ENCODE data around the gene DLX6. TPM values are rescaled to one million over a fixed set of nuclear protein-coding genes. Genes with fewer than 3 reads are reported as not detected.

Gene DLX6
- total RNA-seq, 1 donor from 2014 or later, result not detected

DNA sequence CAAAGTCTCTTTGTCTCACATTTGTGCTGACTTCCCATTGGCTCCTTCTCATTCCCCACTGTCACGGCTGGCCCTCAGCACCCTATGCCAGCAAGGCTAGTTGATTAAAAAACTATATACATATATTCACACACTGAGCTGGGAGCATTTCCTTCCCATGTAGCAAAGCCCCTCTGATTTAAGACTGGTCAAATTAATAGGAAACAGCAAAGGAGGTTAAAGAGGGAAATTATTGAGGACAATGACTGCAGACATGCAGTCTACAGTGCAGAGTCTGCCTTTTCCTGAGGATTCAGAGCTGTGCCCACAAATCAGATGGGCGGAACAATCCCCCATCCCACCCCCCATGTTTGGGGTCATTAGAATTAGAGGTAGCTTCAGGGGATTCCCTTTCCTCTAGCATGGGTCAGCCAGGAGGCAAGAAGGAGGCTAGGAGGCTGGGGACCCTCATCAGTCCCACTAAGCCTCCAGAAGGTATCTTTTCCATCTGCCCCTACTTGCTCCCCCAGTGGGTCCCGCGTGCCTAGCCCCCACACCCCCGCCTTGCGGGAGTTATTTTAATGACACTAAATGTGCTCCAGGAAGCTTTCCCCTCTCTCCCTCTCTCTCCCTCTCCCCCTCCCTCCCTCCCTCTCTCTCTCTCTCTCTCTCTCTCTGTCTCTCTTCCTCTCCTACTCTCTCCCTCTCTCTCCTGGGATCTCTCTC, 9.8 kb upstream of the DLX6 start:
- no peak for DNase-seq (ENCODE audit: low read depth in 2 of 2)

- no peak for DNase-seq (ENCODE audit: low read depth in 2 of 2)
Observed at GRCh38 chr7:96996111-96996957, 9.0 kb upstream of the DLX6 start.

DNA sequence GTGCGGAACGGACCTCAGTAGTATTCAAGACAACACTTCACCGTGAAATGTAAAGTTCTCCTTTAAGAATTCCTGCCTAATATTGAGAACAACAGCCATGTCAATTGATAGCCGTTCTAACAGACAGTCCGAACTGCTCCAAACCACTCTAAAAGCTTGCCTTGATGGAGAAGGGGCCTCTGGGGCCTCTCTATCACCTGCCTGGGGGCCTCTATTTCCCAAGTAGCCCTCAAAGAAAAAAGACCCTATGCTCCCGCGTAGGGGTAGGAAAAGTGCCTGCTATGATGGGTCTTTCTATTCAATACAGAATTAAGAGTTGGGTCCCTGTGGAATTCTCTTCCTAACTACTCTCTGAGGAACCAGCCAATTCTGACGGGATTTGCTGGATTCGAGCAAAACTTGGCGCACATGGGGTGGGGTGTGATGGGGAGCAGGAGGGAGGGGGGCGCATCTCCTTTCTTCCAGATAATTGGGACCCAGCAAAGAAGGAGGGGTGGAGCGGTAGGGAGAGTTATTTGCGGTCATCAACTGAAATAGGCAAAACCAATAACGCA, 8.3 kb upstream of the DLX6 start:
- no peak for DNase-seq (ENCODE audit: low read depth in 2 of 2)

DNA sequence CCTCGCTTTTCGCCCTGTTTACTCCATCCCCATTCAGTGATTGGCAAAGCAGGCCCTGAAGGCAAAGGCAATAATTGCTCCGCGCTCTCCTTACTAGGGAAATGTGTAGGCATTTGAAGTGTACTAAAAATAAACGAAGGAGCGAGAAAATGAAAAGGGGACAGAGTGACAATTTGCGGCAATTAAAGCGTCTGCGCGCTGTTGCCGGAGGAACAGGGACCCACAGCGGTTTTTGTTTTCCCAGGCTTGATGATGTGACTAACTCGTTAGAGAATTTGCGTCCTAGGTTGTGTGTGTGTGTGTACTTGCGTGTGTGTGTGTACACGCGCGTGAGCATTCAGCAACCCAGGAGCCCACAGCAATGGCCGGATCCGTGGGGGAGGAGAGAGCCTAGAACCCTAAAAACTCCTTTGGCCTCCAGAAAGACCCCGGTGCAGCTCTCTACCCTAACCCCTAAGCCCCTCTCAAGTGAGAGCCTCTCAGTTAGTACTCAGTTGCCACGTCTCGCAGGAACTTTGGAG, 7.8 kb upstream of the DLX6 start:
- no peak for DNase-seq (ENCODE audit: low read depth in 2 of 2)

DNA sequence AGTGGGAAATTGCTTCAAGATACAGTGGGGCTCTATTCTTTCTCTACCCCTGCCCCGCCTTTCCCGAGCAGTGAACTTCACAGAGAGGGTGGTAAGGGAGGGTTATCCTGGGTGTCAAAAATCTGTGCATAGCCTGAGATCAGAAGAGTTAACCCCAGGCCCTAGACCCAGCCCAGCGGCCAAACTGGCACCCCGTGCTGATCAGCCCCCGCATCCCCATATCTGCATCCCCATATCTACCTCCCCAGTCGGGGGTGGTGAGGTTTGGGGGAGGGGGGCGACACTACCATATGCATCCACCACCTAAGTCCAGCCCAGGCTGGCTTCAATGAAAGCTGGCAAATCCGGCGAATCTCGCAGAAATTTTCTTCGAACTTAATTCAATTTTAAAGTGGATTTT, 7.0 kb upstream of the DLX6 start:
- DNase-seq (ENCODE audit: low read depth in 2 of 2), result no peak

DNA sequence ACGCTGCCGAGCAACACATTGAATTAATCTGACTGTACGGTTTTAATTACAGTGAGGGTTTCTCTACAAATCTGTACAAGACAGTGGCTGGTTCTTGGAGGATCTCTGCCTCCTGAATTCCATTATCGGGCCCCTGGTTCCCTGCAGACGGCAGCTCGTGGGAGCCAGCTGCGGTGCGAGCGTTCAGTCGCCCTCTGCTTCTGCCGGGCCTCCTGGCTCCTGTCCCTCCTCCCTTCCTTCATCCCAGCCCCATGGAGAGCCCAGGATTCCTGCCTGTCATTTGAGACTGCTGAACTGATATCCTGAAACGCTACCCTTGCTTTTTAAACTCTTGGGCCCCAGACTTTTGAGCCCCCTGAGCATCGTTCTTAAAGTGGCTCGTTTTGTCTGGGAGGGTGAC, 6.6 kb upstream of the DLX6 start:
- DNase-seq (ENCODE audit: low read depth in 2 of 2), result no peak

DNA sequence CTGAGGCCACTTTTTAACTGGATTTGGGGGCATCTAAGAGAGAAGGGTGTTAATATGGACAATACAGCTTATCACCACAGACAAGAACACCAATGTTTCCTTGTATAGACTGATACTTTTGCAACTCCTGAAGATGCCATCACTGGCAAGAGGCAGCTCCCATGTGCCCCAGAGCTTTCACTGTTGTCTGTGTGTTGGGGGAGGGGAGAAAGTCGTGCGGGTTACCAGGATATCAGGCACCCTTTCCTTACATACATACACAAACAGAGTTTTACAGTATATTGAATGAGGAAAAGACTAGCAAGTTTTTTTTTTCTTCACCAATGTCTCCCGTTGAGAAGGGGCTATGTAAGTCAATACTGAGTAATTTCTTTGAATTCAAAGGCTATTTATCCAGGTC, 4.1 kb upstream of the DLX6 start:
- no peak for DNase-seq (ENCODE audit: low read depth in 2 of 2)

GRCh38 chr7:97001656-97002554, 3.4 kb upstream of the DLX6 start:
- no peak for DNase-seq (ENCODE audit: low read depth in 2 of 2)

GRCh38 chr7:97002555-97003261, 2.6 kb upstream of the DLX6 start:
- DNase-seq (ENCODE audit: low read depth in 2 of 2), result no peak

DNA sequence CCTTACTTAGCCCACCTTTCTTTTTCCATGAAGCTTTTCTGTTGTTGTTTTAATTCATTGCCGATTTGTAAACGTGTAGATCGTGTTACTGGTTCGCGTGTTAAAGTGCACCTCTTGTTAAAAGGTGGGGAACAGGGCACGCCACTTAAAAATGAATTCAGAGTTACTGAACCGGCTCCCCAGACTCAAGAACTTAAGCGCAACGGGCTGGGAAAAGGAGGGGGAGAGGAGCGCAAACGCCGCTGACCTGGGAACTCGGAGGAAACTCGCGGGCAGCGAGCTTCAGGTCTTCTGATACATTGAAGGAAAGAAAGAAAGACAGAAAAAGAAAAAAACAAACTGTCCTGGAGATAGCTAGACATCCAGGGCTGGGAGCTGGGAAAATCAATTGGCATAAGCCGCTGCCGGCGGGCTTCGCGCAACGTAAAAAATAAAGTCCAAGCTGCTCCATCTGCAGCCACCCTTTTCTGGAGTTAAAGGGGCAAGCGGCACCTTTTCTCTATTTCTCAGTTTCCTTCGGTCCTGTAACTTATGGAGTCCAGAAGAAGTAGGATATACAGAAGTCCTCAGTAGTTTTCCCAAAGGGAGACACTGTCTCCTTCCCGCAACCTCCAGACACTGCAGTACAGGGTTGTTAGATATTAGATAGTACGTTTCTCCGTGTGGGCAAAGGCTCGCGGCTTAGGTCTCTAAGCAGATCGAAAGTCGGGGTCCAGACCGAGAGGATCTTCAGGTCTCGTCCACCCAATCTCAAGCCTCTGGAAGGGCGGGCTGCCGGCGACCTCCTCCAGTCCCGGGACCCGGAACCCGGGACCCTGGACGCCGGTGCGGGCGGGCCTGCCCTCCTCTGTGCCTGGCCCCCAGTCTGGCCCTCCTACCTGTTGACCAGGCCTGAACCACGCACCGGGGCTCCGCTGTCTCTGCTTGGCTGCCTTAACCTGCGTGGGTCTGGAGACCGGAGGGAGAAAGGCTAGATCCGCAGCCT, 1.8 kb upstream of the DLX6 start:
- DNase-seq (ENCODE audit: low read depth in 2 of 2), result no peak

GRCh38 chr7:97004247-97005182, 838 bp upstream of the DLX6 start:
- DNase-seq (ENCODE audit: low read depth in 2 of 2), result no peak

DNA sequence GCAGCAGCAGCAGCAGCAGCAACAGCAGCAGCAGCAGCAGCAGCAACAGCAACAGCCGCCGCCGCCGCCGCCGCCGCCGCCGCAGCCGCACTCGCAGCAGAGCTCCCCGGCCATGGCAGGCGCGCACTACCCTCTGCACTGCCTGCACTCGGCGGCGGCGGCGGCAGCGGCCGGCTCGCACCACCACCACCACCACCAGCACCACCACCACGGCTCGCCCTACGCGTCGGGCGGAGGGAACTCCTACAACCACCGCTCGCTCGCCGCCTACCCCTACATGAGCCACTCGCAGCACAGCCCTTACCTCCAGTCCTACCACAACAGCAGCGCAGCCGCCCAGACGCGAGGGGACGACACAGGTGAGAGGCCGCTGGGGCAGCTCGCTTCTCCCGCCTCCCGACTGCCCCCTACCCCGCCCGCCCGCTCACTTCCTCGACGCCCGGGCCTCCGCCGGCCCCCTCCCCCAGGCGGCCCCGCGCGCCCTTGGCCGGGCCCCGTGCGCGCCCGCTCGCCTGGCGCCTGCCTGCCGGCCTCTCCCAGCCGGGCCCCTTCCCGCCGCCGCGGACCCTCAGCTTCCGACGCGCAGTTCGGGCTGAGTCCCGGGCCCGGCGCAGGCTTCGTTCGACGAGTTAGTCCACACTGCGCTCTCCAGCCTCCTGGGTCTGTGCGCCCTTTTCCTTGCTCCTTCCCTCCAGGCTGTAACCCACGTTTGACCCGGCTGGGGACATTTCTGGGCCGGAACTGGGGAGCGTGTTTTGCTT, 882 bp downstream of the DLX6 start:
- DNase-seq (ENCODE audit: low read depth in 2 of 2), result peak; percentile 29 to 54

DNA sequence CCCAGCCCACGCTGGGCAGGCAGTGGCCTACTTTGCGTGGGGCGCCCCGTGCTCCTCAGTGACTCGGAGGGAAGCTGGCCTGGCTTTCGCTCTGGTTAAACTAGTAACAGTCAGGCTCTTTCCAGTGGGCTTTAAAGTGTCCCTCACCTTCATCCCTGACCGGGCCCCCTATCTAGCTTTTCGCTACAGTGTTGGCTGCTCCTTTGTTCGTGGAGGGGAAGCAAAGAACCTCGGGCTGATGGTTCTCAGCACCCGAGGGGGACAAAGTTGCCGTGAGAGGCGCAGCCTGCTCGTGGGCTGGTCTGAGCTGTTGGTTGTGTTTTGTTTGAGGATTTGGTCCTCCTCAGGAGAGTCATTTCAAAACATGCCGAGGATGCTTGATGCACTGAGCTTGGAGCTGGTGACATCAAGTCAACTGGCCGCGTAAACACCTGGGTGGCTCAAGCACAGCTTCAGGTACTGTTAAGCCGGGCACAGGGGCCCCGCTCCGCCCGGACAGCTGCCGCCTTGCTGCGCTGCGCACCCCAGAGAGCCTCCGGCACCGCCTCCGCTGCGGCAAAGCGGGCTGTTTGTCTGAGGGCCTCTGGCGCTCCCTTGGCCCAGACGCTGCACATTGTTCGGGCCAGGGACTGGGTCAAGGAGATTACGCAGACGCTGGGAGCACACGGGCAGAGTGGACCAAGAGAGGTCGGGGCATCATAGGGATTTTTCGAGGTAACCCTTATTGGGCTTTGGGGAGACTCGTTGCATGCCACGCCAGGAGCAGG, 1.6 kb downstream of the DLX6 start:
- no peak for DNase-seq (ENCODE audit: low read depth in 2 of 2)

- DNase-seq (ENCODE audit: low read depth in 2 of 2), result no peak
Observed at GRCh38 chr7:97007583-97007861, 2.2 kb downstream of the DLX6 start.

GRCh38 chr7:97008275-97008917, 3.0 kb downstream of the DLX6 start:
- no peak for DNase-seq (ENCODE audit: low read depth in 2 of 2)
